IPS-NIHi7 (cell line): Measurements from ENCODE around the gene CHD5.

ENCODE experiments used
- DNase-seq: peaks from one replicate; pipeline ENCODE4 v3.0.0; 2012; ENCODE audit warnings: mixed read lengths; ENCODE audit errors: extremely low spot score

Gene CHD5

DNA sequence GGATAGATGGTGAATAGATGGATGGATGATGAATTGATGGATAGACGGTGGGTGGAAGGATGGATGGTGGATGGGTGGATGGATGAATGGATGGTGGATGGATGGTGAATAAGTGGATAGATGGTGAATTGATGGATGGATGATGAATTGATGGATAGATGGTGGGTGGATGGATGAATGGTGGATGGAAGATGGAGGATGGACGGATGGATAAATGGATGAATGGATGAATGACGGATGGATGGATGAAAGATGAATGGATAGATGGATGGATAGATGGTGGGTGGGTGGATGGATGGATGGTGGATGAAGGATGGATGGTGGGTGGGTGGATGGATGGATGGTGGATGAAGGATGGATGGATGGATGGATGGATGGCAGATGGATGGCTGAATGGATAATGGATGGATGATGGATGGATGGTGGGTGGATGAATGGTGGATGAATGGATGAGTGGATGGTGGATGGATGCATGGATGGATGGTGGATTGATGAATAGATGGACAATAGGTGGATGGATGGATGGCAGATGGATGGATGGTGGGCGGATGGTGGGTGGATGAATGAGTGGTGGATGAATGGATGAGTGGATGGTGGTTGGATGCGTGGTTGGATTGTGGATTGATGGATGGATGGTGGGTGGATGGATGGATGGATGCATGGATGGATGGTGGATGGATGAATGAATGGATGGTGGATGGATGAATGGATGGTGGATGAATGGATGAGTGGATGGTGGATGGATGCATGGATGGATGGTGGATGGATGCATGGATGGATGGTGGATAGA is 5.3 kb downstream of the CHD5 start:
- DNase-seq: no peak

DNA sequence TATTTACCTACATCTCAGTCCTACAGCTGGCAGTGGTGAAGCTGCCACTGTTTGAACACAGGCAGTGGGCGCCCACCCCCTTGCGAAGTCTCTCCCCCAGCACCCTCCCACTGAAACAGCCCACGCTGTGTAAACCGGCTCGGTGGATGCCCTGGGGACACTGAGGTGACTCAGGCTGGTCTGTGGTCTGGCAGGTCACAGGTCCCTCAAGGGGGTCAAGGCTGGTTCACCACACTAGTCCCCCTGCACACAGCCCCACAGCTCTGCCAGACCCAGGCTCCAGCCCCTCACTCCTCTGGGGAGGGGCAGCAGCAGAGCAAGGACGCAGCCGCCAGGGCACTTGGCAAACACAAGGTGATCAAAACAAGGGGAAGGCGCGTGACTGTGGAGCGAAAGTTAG is 7.6 kb downstream of the CHD5 start:
- DNase-seq: no peak

DNA sequence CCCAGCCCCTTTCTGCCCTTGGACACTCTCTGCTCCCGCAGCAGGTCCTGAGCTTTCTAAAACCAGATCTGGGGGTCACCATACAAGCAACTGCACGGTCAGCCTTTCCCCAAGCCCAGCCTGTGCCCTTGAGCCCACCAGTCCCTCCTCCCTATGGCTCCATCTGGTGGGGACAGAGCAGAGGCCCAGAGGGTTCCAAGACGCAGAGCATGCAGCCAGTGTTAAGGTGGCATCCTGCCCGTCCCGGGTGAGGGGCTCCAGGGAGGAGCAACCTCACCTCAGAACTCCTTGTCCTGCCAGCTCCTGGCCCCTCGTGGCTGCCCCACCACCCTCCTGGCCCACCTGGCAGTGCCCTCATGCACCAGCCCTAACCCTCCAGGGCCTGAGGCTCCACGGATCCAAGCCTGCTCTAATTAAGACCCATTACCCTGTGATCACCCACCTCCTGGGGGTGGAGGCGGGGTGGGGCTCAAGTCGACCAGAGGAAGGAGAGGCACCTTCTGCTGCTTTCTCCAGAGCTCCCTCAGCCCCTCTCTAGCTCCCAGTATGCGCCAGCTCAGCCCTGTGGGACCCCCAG is 8.5 kb downstream of the CHD5 start:
- DNase-seq: peak; percentile 74

DNA sequence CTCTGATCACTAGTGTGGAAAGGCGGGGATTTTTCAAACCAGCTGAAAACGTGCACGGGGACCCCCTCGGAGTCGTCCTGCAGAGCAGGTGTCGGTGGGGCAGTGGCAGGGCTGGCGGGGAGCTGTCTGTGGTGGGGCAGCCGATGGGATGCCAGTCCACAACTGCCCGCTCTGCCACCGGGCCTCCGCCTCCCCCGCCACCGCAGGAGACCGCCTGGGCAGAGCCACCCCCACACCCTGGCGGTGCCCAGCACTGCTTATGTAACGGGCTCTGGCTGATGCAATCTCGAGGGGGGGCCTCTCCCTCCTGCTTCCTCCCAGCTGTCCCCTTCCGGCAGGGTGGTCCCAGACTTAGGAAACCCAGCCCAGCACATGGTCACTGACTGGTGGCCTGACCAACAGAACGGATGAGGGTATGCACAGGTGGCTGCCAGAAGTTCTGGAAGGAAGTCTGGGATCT is 9.3 kb downstream of the CHD5 start:
- DNase-seq: no peak

DNA sequence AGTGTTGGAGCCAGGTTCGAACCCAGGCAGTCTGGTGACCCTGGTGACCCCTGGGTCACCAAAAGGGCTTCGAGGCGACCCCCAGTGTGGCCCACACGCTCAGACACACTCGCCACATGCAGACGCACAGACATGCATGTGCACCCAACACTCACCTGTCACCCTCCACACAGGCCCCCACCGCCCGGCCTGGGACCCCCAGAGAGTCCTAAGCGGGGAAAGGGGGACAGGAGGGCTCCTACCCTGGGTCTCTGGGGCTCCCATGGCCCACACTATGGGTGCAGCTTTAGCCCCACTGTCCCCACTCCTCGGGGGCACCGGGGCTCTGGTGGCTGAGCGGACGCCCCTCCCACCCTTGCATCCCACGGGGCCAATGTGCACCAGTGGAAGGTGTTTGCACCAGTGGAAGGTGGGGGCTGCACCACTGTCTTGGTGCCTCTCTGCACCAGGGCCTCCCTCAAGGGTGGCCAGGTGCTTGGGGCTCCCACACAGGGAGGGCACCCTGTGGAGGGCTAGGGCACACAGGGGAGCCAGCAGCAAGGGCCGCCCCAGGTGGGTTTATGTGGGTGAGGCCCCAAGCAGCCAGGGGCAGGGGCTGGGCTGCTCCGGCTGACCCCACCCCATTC is 9.9 kb downstream of the CHD5 start:
- no peak for DNase-seq

DNA sequence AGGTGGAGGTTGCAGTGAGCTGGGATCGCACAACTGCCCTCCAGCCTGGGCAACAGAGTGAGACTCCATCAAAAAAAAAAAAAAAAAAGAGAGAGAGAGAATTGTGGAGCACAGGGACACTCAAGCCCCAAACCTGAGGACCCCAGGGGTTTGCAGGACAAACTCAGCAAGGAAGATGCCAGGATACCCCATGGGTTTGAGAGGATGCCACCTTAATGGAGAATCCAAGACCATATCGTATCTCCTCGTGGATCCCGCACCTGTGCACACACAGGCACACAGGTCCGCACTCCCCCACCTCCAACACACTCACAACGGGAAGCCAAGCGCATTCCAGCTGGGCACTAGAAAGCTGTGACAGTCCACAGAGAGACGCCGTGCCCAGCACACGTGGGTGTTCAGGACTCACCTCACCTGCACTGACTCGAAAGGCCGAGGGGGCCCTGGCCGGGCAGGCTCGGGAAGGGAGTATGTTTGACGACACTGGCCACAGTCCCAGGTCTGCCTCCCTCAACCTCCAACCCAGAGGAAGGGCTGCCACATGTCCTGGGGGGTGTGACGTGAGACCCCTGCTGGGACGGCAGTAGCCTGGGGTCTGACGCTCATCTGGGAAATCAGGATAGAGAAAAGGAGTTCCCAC is 11.1 kb downstream of the CHD5 start:
- DNase-seq: no peak

DNA sequence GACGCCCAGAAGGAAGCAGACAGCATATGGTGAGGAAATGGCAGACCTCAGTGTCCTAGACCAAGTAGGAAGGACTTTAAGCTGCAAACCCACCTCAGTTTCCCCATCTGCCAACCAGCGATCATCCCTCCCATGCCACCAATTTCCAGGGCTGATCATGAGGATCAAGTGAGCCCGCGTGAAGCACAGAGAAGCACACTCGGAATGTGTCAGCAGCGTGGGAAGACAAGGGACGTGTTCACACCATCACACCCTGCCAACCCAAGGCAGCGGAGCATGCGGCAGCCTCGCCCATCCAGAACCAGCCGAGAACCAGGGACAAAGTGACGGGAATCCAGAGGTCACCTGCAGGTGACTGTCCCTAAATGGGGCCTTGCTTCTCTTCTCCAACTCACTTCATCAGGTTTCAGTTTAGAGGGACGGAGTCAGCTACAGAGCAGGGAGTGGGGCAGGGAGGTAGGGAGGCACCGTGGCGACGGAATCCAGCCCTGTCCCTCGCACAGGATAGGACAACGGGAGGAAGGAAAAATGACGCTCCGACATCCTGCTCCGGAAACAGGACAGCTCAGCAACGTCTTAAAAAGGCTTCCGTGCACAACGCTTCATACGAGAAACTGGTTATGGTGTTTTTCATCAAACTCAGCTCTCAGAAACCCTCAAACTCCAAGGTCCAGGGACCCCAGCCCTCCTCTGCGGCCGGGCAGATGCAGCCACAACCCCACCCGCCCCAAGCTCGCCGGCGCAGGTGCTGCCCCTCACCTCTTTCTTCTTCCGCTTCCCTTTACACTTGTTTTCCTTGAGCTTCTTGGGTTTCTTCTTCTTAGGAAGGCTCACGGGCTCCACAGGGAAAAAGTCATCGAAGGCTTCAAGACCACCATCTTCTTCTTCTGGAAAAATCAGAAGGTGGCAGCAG is 12.5 kb downstream of the CHD5 start:
- no peak for DNase-seq

DNA sequence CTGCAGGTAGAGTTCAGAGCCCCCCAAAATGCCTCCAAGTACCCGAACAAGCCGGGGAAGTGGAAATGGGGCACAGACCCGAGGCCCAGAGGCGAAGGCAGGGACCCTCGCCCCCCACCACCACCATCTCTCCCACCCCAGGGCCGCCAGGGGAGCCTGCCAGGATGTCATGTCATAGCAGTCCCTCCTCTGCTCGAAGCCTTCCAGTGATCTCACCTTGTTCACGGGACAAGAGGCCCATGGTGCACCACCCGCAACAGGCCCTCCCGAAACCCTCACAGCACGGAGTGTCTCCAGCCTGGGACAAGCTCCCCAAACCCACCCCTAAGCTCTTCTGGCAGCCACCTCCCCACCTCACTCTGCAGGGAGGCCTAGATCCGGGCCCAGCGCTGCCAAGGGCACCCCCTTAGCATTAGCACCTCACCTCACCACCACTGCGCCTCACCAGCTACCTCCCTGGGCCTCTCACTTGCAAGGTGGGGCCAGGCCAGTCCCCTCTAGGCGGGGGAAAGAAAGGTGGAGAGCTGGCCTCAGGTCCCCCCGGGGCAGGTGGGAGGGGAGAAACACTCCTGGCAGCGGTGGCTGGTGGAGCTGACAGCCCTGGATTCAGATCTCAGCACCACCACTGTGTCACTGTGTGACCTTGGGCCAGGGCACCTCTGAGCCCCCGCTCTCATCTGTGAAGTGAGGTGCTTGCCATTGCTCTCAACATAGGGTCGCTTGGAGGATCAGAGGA is 13.3 kb downstream of the CHD5 start:
- DNase-seq: no peak

DNA sequence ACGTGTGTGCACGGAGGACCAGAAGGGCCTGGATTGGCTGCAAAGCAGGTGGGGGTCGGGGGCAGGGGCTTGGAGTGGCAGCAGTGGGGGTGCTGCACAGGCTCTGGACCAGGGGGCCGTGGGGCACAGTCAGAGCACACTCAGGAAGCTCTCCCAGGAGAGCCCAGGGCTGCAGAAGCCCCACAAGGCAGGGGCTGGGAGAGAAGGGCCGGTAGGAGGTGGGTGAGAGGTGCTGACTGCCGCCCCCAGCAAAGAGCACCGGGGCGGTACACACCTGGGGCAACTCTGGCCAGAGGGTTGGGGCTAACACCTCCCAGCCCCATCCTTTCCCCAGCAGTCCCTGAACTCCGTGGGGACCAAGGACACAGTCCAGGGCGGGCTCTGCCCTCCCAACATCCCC is 13.9 kb downstream of the CHD5 start:
- no peak for DNase-seq

DNA sequence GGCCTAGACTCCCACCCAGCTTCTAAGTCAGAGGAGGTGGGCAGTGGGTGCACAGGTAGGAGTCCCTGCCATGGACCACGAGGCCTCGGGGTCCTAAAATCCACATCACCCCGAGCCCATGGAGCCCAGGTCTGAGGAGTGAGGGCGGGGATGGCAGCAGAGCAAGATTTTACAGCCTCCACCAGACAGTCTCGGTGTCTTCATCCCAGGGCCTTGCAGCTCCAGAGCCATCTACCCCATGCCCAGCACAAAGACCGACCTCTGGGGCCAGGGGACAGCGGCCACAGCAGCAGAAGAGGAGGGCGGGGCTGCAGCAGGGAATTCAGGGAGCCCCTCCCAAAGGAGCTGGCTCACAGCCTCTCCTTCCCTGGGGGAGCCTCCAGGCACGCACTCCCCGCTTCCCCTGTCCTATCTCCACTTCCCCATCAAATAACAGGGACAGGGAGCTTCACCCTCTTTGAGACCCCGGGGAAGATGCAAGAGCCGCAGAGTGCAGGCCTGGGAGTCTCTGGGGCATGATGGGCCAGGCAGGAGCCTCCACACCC is 14.6 kb downstream of the CHD5 start:
- no peak for DNase-seq

DNA sequence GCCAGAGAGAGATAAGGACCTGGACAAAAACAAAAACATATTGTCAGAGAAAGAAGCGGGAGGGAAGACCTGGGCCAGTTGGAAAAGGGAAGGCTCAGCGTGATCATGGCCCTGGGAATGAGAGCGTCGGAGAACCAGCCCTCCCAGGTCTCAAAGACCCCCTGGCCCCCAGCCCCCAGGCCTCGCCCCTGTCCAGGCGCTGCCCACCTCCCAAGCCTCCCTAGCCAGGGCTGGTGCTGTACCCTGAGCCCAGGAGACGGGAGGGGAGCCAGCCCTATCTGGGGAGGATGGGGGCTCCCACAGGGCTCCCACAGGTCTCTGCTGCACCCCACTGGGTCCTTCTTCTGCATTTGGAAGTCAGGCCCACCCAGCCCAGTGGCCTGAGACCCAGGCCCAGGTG is 15.1 kb downstream of the CHD5 start:
- no peak for DNase-seq

DNA sequence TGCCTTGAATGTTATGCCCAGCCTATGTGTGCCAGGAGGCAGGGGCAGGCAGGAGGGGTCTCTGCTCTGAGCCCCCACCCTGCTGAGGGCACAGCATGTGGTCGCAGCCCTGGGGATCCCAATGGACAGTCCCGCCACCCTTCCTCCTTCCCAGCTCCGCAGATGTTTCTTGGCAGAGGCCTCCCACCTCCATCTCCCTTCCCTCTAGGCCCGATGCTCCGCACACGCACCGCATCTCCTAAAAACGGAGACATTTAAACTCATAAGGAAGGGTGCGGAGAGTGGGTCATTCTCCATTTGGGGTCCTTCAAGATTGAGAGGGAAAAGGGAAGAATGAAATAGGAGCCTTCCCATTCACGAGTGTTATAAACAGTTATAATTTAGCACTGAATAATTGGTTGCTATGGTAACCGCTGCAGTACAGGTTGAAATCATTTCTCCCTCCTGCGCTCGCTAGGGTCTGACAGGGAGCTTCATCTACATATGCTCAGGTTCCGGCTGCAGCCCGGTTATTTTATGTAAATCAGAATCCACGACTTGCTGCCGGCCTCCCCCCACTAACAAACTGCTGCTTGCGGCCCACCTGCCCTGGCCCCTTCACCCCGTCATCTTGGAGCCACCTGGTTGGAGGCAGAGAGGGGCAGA is 16.0 kb downstream of the CHD5 start:
- DNase-seq: no peak

DNA sequence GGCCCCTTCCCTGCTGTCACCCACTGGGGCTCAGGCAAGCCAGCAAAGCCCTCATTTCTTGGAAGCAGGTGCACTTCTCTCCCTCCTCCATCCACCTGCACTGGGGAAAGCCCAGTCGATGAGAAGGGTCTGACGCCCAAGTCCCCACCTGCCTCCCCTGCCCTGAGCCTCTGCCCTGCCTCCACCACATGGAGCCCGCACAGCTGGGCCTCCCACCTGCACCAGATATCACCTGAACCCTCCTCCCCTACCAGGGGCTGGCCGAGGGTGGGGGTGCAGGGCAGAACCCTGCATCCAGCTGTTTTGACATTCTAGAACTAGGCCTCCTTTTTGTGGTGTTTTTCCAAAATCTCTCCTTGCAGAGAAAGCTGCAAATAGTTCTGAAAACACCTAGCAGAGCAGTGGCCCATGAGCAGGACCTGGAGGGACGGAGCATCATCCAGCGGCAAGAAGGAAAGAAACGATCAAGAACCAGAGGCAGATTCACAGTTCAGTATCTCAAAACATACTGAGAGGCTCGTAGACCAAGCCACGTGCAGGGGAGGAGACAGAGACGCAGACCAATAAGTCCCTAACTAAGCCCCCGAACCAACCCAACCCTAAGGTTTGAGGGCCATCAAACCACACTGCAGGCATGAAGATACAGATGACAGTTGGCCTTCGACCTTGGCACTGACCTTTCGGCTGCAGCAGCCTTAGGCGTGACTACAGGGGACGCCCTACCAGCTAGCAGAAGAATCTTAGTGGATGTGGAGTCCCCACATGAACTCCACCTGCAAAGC is 16.7 kb downstream of the CHD5 start:
- DNase-seq: no peak

DNA sequence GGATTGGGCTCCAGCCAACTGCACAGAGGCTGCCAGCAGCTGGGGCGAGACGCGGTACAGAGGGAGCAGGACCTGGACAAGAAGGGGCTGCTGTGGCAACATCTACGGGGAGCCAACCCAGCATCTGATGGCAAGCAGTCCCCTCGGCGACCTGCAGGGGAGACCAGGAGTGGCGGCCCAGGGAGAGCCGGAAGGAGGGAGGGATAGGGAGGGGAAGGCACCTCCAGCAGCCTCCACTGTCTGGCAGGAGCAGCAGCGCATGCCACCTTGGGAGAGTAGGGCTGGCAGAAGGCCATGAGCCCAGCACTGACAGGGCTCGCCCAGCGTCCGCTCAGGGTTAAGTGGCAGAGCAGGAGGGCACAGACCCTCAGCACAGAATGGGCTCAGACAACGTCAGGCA is 17.3 kb downstream of the CHD5 start:
- peak; percentile 70 for DNase-seq

DNA sequence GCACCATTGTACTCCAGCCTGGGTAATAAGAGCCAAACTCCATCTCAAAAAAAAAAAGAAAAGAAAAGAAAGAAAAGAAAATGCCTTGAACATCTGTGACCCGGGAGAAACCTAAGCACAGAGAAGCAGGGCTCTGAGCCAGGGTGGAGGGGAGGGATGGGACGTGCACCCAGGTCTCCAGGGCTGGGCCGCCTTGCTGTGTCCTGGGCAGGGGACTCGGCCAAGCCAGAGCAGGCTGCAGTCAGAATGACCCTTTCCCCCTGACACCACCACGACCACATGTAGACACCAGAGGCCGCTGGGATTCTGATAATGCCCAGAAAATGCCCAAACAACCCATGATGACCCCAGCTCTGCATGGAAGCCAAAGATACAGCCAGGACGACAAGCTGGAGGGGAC is 17.8 kb downstream of the CHD5 start:
- no peak for DNase-seq

DNA sequence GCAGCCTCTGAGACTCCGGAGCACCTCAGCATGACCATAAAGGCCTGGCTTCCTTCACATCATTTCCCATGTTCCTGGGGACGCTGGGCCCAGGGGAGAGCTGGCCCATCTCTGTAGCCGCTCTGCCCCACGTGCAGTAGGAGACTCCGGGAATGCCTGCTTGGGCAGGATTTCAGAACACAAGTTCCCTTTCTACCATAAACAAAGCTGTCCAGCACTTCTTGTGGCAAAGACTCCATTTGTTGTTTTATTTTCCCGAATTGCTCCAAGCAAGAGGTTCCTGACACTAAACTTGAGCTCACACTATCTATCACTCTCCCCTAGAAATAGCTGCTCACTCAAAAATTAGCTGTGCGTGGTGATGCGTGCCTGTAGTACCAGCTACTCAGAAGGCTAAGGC is 21.9 kb downstream of the CHD5 start:
- no peak for DNase-seq

DNA sequence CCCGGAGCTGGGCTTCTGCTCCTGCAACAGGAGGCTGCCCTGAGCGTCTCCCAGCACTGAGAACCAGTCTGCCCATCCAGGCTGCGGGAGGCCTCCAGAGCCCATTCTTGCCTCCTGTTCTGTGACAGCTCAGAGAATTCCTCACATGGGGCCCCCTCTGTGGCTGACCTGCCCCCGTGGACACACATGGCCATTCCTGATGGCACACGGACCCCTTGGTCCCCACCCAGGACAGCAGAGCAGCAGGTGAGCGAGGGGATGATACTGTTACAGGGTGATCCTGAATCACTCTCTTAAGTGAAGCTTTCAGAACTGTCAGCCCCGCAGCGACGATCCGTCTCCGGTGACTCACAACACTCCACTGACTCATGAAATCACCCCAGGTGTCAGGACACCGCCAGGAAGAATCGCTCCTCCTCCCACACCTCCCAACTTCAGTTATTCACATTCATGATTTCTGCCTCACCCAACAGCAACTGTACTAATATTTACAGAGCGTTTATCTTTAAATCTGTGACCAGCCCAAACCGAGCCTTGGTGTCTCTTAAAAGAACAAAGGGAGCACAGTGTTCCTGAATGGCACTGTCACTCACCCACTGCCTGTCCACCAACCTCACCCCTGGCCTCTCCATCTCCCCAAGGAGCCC is 22.5 kb downstream of the CHD5 start:
- peak; percentile 61 for DNase-seq

DNA sequence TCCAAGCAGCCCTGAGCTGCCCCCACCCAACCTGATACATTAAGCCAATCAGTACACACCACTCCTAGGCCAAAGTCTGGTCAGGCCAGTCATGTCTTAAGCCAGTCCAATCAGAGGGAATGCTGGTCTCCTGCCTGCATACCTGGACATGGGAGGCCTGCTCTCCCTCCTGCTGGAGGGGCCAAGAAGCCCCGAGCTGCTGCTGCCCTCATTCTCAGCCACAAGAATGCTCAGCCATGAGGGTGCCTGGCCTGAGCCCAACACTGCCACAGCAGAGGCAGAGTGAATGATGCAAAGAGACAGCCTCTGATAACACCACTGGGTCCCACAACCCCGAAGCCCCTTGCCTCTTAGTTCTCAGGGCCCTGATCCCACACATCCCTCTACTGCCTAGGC is 23.0 kb downstream of the CHD5 start:
- no peak for DNase-seq
